GM12875 (cell line): Measurements from ENCODE around the gene CARMIL3.

Source experiments
- H3K4me3 ChIP-seq: one replicate; pipeline ENCODE4 v1.5.1; 2011; ENCODE audit warnings: low read depth, low read length, control low read depth
- TF ChIP-seq, protein P1 (sequence below): IDR thresholded peaks from 2 replicates; pipeline ENCODE4 v1.5.1; 2011; ENCODE audit warnings: low read depth, mild to moderate bottlenecking, control low read depth, inconsistent platforms, low read length, moderate library complexity, borderline replicate concordance; ENCODE audit not compliant: insufficient read depth

Gene CARMIL3

DNA sequence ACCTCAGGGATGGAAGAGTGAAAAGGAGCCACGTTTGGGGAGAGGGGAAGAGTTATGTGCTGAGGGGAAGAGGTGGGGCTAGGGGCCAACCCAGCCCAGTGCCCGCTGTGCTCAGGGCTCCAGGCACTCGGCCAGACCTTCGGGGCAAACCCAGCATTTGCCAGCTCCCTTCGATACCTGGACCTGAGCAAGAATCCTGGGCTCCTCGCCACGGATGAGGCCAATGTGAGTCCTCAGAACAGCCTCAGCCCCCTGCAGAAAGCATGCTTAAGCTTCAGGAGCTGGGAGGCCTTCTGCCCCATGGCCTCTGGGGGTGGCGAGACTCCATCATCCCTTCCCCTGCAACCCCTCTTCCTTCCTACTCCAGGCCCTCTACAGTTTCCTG is 5.0 kb downstream of the CARMIL3 start:
- no peak overlapping the region for H3K4me3 ChIP-seq
- TF ChIP-seq, protein P1, sequence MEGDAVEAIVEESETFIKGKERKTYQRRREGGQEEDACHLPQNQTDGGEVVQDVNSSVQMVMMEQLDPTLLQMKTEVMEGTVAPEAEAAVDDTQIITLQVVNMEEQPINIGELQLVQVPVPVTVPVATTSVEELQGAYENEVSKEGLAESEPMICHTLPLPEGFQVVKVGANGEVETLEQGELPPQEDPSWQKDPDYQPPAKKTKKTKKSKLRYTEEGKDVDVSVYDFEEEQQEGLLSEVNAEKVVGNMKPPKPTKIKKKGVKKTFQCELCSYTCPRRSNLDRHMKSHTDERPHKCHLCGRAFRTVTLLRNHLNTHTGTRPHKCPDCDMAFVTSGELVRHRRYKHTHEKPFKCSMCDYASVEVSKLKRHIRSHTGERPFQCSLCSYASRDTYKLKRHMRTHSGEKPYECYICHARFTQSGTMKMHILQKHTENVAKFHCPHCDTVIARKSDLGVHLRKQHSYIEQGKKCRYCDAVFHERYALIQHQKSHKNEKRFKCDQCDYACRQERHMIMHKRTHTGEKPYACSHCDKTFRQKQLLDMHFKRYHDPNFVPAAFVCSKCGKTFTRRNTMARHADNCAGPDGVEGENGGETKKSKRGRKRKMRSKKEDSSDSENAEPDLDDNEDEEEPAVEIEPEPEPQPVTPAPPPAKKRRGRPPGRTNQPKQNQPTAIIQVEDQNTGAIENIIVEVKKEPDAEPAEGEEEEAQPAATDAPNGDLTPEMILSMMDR = no peak

DNA sequence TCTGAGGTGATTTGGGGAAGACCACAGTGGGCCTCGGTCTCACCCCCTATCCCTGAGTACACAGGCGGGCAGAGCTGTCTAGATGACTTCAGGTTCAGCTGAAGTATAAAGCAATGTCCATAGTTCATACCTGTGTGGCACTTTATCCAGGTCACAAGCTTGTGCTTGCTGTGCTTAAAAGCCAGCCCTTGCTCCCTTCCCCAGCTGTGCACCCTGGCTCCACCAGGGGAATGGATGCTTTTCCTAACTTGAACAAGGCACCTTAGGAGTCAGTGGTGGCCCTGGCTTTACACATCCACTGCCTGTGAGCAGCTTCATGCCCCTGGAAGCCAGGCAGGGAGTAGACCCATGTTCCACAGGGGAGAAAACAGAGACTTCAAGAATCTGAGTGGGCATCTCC is 5.5 kb downstream of the CARMIL3 start:
- H3K4me3 ChIP-seq = no peak overlapping the region
- TF ChIP-seq, protein P1 = no peak

DNA sequence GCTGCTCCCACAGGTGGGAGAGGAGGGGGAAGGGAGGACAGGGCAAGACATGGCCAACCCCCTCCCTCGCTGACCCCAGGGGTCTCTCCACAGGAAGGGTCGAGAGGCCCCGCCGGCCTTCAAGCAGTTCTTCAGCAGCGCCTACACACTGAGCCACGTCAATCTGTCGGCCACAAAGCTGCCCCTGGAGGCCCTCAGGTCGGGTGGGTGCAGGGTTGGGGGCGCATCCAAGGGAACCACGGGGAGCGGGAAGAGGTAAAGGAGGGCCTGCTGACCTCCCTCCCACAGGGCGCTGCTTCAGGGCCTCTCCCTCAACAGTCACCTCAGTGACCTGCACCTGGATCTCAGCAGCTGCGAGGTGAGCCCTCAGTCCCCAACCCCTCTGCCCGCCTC is 6.1 kb downstream of the CARMIL3 start:
- H3K4me3 ChIP-seq = no peak overlapping the region
- TF ChIP-seq, protein P1 = no peak

DNA sequence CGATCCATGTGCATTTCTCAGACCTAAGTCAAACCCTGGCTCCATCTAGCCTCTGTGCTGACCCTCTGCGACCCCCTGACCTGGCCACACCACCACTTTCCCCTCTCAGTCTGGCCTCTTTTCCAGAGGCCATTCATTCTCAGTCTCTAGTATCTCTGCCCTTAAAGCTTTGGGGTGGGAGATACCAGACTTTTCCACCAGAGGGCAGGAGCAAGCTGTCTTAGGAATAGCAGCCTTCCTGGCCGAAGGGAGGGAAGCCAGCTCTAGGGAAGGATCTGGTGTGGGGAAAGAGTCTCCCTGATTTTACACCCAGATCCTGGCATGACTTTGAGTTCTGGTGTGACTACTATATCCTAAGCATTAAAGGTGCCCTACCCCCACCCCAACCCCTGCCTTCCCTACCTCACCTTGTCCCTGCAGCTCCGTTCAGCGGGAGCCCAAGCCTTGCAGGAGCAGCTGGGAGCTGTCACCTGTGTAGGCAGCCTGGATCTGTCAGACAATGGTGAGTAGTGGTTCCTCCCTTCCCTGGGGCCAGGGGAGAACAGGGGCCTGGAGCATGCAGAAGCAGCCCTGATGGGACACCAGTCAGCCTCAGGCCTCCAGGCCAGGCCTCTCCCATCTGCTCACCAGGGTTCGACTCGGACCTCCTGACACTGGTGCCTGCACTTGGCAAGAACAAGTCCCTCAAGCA is 6.6 kb downstream of the CARMIL3 start:
- TF ChIP-seq, protein P1 = peak; percentile 67
- H3K4me3 ChIP-seq = no peak overlapping the region

DNA sequence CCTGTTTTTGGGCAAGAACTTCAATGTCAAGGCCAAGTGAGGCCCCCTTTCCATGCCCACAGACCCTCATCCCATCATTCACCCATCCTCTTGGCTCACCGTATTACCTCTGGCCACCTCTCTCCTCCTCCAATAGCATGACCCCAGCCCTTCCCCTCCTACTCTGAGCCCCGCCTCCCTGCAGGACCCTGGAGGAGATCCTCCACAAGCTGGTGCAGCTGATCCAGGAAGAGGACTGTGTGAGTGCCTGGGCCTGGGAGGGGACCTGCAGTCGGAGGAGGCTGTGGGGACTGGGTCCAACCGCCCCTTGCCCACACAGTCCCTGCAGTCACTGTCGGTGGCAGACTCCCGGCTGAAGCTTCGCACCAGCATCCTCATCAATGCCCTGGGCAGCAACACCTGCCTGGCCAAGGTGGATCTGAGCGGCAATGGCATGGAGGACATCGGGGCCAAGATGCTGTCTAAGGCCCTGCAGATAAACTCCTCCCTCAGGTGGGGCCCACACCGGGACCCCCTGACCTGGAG is 7.2 kb downstream of the CARMIL3 start:
- TF ChIP-seq, protein P1 = no peak
- H3K4me3 ChIP-seq = no peak overlapping the region

DNA sequence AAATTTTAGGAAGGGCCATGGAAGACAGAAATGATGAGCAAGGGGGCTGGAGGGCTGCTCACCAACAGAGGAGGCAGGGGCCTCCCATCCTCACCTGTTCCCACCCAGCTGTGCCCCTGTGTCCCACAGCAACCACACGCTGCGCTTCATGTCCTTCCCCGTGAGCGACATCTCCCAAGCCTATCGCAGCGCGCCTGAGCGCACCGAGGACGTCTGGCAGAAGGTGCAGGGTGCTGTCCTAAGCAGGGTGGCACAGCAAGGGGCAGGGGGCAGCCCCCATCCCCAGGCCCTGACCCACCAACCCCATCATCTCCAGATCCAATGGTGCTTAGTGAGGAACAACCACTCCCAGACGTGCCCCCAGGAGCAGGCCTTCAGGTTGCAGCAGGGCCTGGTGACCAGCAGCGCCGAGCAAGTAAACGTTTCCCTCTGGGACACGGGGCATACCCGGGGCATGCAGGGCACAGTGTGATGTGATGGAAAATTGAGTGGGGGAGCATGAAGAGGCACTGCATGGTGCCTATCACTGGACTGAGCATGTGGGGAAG is 8.1 kb downstream of the CARMIL3 start:
- no peak overlapping the region for H3K4me3 ChIP-seq
- TF ChIP-seq, protein P1 = no peak

DNA sequence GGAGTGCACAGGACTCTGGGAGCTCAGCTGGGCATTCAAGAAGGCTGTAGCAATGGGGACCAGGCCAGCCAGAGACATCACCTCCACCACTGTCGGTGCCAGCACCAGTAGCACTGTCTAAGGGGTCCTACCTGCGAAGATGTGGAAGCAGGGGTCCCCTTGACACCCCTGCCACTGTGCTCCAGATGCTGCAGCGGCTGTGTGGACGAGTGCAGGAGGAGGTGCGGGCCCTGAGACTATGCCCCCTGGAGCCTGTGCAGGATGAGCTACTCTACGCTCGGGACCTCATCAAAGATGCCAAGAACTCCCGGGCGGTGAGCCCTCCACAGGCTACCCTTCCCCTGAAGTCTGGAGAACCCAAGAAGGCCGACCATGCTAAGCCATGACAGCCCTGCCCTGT is 8.6 kb downstream of the CARMIL3 start:
- TF ChIP-seq, protein P1 = no peak
- H3K4me3 ChIP-seq = no peak overlapping the region
